NCI-H526 (cell line): ENCODE results near the gene PLAGL2.

Experiments used
- DNase-seq, 2 experiments: peaks; one replicate each; lab custom pipeline; 2025; lab: John Stamatoyannopoulos, UW

Gene PLAGL2

GRCh38 chr20:32231245-32231644 lies 23.7 kb upstream of the PLAGL2 start:
- no peak for DNase-seq

- DNase-seq, result no peak
Observed at GRCh38 chr20:32230707-32231106, 23.2 kb upstream of the PLAGL2 start.

GRCh38 chr20:32229251-32229747 lies 21.8 kb upstream of the PLAGL2 start:
- DNase-seq, result no peak

- no peak for DNase-seq
Observed at GRCh38 chr20:32227744-32228688, 20.5 kb upstream of the PLAGL2 start.

- DNase-seq, result no peak
Observed at GRCh38 chr20:32227306-32227705, 19.8 kb upstream of the PLAGL2 start.

GRCh38 chr20:32226391-32226790 lies 18.8 kb upstream of the PLAGL2 start:
- no peak for DNase-seq

- DNase-seq, result no peak
Observed at GRCh38 chr20:32224463-32224862, 16.9 kb upstream of the PLAGL2 start.

- no peak for DNase-seq
Observed at GRCh38 chr20:32218156-32218900, 10.8 kb upstream of the PLAGL2 start.

GRCh38 chr20:32216179-32217142 lies 8.9 kb upstream of the PLAGL2 start:
- DNase-seq, result no peak

- DNase-seq, result no peak
Observed at GRCh38 chr20:32215729-32216128, 8.2 kb upstream of the PLAGL2 start.

GRCh38 chr20:32215147-32215546 lies 7.6 kb upstream of the PLAGL2 start:
- DNase-seq, result no peak

- no peak for DNase-seq
Observed at GRCh38 chr20:32213870-32214269, 6.3 kb upstream of the PLAGL2 start.

GRCh38 chr20:32209850-32210605 lies 2.5 kb upstream of the PLAGL2 start:
- DNase-seq, result no peak

- no peak for DNase-seq
Observed at GRCh38 chr20:32208499-32209154, 1.1 kb upstream of the PLAGL2 start.

GRCh38 chr20:32206760-32207625 lies 550 bp downstream of the PLAGL2 start:
- peak in 1 of 2 experiments; percentile 32 for DNase-seq

- DNase-seq, result no peak
Observed at GRCh38 chr20:32205843-32206759, 1.4 kb downstream of the PLAGL2 start.

GRCh38 chr20:32205110-32205842 lies 2.3 kb downstream of the PLAGL2 start:
- DNase-seq, result no peak
